Activated T-cell treated with anti-CD3 and anti-CD28 coated beads for 24 hours (primary cell): ENCODE results near the gene IL21R.
"Not testable (repeated sequence)": the region's sequence is repeated elsewhere in the genome, so short reads cannot be mapped to it uniquely, and the experiment has no call there.

Experiments
- DNase-seq: peaks from one replicate; pipeline ENCODE4 v3.0.0-alpha.2; 2020; ENCODE audit warnings: low read depth

The IL21R gene

GRCh38 chr16:27402964-27403600, 1.1 kb downstream of the IL21R start:
- DNase-seq, result no peak

GRCh38 chr16:27403601-27403992, 1.6 kb downstream of the IL21R start:
- DNase-seq, result no peak

DNA sequence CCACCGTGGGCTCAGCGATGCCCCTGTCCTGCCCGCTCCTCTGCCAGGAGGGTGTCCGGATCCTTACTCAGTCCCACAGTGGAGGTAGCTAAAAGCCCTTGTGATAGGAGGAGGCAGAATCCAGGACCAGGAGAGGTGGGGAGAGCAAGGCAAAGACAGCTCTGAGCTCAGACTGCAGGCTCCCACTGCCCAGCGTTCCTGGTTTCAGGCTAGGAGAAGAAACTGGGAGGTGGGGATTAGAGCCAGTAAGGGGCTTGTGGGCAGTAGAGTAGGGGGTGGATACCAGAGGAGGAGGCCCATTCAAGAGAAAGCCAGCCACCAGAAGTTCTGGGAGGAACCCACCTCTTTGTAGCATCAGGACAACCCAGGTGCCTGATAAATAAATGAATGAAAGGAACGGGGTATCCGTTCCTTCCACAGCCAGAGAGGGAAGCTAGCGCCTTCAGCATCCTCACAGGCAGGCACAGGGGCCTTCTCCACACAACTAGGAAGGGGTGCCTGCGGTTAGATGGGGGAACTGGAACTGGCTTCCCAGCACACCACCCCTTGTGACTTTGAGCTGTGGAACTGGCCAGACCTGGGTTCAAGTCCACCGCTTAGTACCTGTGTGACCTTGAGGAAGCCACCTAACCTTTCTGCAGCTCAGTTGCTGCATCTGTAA, 2.3 kb downstream of the IL21R start:
- no peak for DNase-seq

DNA sequence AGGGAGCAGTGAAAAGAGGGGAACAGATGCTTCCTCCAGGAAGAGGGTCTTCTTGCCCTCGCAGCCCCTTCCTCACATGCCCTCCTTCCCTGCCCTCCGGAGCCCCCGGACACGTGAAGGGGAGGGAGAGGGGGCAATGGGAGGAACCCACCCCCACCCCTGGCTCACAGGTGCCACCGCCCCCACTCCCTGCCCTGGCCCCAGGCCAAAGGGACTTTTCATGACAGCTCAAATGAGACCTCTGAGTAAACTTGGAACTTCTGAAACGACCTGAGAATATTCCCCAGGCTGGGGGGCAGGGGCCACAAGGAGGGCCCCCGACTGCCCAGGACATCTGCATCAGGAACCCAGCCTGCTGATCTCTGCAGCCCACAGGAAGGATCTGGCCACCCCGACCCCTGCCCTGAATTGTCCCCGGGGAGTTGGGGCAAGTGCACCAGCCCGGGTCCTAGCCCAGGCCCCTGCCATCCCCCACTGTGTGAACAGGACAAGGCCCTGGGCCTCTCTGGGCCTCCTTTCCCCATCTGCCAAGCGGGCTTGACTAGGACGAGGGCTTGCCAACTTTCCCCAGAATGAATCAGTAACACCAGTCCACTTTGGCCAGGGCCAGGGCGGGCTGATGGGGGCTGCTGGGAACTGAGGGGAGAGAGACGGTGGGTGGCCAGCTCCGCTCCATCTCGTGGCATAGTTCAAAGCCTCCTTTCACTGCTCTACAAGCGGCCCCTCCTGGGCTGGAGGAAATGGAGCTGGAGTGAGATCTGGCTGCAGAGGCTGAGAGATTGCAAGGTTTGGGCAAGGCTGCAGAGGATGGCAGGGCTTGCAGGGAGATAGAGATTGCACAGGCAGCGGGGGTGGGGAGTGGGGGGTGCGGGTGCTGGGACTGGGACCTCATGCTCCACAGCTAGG, 3.8 kb downstream of the IL21R start:
- DNase-seq, result peak; percentile 74

DNA sequence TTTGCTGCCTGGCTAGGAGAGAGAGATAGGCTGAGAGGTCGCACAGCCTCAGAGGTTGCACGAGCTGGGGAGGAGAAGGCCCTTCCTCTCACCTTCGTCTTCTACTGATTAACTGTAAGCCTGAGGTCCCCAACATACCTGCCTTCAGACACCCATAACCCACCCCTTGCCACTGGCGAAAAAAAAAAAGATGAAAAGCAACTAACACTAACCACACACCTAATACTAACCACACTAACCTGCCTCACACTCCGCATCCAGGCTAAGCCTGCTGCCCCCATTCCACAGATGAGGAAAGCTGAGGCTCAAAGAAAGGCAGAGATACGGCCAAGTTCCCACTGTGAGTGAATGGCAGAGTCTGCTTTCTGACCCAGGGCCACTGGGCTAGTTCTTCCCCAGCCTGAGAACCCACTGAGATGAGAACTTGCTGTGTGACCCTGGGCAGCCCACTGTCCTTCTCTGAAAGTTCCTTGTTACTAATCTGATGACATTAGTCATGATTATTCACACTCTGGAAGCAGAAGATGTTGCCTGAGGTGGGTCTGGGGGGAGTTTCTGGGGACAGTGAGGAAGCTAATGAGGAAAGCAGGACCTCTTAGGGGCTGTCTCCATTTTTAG, 4.6 kb downstream of the IL21R start:
- no peak for DNase-seq

GRCh38 chr16:27407133-27407532, 5.2 kb downstream of the IL21R start:
- no peak for DNase-seq

DNA sequence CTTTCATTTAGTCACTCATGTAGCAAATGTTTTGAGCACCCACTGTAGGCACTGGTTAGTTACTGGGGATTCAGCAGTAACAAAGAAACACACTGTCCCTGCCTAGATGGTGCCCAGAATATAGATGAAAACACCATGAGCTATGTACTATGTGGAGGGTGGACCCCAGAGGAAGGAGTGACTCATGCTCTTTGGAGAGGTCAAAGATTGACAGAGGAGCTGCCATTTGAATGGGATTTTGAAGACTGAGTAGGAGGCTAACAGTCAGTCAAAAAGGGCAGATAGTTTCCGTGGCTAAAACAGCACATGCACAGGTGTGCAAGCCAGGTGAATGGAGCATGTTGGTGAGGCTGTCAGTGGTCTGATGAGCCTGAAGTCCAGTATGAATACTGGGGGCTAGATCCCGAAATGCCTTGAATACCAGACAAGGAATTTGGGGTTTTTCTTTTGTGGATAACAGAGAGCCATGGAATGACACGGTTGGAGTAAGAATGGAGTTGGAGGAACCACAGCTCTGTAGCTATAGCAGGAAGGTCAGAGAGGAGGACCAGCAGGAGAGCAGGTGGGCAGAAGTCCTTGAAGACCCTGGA, 6.1 kb downstream of the IL21R start:
- DNase-seq, result no peak

DNA sequence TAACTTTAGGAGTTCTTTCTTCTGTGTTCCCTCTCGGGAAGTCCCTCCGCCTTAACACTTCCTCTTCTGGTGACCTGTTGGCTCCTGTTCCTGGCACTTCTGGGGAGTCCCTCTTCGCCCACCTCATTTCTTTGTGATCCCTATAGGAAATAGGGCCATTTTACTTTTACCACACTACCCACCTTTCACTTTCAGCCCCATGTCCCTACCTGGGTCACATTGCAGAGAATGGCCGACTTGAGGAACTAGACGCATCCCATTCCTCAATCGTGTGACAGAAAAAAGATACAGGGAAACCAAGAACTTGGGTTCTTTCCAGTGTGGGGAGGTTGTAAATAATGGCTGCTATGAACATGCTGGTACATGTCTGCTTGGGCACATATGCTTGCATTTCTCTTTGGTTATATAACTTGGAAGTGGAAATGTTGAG, 6.6 kb downstream of the IL21R start:
- DNase-seq, result no peak

- not testable (repeated sequence) for DNase-seq
These were observed 8.0 kb downstream of the IL21R start for GRCh38 chr16:27409958-27410357.

DNA sequence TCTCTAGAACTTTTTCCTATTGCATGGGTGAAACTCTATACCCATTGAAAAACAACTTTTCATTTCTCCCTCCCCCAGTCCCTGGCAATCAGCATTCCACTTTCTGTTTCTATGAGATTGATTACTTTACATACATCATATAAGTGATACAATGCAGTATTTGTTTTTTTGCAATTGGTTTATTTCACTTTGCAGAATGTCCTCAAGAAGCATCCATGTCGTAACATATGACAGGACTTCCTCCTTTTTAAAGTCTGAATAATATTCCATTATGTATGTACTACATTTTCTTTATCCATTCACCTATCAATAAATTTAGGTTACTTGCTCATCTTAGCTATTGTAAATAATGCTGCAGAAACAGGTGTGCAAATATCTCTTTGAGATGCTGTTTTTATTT, 8.8 kb downstream of the IL21R start:
- DNase-seq, result no peak

GRCh38 chr16:27413956-27414355, 12.0 kb downstream of the IL21R start:
- no peak for DNase-seq

- no peak for DNase-seq
These were observed 12.9 kb downstream of the IL21R start for GRCh38 chr16:27414788-27415431.

- DNase-seq, result no peak
These were observed 15.2 kb downstream of the IL21R start for GRCh38 chr16:27417047-27417671.

DNA sequence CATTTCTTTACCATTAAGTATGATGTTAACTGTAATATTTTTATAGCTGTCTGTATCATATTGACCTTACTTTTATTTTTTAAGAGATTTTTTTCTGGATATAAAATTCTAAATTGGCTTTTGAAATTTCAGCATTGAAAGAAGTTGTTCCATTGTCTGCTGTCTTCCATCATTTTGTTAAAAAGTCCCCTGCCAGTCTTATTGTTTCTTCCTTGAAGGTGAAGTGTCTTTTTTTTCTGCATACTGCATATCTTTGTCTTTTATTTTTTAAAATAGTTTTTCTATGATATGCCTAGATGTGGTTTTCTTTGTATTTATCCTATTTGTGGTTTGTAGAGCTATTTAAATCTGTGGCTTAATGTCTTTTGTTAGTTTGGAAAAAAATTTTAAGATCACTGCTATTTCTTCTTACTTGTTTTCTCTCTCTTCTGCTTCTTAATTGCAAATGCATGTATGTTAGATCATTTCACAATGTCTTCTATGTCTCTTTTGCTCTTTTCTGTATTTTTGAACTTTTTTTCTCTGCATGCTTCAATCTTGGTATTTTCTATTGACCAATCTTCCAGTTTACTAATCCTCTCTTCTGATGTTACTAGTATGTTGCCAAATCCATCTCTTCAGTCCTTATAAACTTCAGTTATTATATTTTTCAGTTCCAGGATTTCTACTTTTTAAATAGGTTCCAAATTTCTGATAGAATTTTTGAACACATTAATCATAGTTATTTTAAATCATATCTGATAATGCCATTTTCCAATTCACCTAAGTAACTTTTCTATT, 20.2 kb downstream of the IL21R start:
- no peak for DNase-seq

DNA sequence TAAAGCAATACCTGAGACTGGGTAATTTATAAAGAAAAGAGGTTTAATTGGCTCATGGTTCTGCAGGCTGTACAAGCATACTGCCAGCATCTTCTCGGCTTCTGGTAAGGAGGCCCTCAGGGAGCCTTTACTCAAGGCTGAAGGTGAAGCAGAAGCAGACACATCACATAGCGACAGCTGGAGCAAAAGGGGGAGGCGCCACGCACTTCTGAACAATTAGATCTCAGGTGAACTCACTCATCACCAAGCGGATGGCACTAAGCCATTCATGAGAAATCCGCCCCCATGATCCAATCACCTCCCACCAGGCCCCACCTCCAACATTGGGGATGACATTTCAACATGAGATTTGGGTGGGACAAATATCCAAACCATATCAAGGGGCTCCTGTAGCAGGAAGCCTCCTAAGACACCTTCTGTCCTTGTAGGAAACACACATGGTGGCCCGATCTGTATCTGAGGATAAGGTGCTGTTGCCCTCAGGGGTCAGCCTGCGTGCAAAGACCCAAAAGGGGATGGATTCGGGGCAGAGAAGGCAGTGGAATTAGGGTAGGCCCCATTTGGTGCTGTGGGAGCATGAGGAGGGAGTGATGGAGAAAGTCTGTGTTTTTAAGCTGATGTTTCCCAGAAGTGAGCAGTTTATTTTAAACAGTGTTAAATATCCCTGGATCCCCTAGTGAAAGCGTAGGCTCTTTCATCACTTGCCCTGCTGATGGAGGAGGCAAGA, 23.0 kb downstream of the IL21R start:
- DNase-seq, result no peak

GRCh38 chr16:27425961-27426360, 24.0 kb downstream of the IL21R start:
- DNase-seq, result no peak

DNA sequence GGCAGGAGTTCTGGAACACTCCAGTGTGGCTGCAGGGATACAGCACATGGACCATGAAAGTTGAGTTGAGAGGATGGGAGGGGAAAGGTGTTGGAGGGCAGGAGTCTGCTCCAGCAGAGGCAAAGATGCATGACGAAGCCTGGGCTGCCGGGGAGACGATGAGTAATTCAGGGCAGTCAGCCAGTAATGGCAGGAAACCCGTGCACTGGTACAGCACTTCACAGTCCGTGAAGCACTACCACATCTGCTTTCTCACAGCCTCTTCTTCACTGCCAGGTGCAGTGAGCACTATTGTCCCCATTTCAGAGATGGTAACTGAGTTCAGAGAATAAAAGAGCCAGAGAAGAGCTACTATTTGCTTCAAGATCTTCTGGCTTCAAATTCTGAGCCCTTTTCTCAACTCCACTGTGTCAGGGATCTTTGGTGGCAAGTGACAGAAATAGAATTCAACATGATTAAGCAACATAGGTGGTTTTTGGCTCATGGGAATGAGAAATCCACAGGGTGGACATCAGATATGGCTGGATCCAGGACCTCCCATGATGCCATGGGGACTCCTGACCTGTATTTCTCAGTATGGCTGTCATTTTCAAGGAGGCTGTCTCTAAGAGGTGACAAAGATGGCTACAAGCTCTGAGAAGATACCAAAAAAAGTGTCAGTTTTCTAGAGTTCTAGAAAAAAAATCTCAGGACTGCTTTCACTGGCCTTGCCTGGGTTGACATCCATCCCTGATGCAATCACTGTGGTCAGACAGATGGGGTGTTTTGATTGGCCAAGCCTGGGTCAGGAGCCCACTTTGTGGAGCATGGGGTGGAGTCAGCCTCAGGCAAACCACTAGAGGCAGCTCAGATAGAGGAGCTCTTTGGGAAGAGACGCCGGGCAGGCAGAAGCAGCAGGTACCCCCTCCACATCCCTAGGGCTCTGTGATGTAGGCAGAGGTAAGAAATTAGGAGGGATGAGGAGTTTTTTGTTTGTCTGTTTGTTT, 24.7 kb downstream of the IL21R start:
- DNase-seq, result peak; percentile 73

- DNase-seq, result no peak
These were observed 25.6 kb downstream of the IL21R start for GRCh38 chr16:27427538-27427937.
